Head of caudate nucleus (tissue), 42 donors: ENCODE results near the gene ACSL1.
"Not testable (repeated sequence)": the region's sequence is repeated elsewhere in the genome, so short reads cannot be mapped to it uniquely, and the experiment has no call there.

Source experiments
- DNase-seq, 42 donors: peaks; one replicate each; pipeline versions ENCODE4 v3.0.0 to v3.0.0-alpha.2; 2020 to 2021; ENCODE audit warnings: mixed read lengths in 7 of 42
- intact Hi-C: fragments of 100-400 bp; cut with DNase I; formaldehyde crosslinking; loops from one replicate; pipeline ENCODE4 v1.15.0; 2022

ACSL1 gene

DNA sequence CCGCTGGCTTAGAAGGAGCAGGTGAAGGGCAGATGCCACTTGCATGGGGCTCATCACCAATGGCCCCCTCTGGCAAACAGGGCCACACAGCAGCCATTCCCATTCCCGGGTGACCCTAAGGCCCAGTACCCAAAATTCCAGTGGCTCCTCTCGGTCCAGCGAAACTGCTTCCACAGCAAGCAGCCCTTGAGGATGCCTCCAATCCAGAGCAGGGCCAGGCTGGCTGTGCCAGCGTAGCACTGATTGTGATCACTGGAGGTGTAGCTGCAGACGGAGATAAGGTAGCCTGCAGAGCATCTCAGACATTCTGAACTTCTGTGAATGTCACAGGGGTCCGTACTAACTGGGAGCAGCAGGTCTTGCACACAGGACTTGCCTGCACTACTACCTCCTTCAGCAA is 27.3 kb downstream of the ACSL1 start:
- intact Hi-C loops = no loop called here
- no peak for DNase-seq

DNA sequence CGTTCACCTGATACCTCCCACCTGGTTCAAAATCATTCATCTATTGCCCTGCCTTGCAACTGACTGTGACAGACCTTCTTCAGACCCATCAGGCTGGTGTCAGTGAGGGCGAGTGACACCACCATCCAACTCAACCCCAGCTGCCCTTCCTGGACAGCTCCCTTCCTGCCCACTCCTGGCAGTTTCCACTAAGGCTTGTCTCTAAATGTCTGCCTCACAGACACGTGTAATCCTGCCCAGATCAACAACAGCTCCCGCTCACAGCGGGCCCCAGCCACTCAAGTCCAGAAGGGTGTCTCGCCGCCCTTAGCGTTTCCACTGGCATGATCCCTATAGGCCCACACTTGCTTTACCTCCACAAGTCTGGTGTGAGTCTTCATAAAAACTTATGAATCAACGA is 28.9 kb downstream of the ACSL1 start:
- DNase-seq = no peak
- intact Hi-C loops = no loop called here

DNA sequence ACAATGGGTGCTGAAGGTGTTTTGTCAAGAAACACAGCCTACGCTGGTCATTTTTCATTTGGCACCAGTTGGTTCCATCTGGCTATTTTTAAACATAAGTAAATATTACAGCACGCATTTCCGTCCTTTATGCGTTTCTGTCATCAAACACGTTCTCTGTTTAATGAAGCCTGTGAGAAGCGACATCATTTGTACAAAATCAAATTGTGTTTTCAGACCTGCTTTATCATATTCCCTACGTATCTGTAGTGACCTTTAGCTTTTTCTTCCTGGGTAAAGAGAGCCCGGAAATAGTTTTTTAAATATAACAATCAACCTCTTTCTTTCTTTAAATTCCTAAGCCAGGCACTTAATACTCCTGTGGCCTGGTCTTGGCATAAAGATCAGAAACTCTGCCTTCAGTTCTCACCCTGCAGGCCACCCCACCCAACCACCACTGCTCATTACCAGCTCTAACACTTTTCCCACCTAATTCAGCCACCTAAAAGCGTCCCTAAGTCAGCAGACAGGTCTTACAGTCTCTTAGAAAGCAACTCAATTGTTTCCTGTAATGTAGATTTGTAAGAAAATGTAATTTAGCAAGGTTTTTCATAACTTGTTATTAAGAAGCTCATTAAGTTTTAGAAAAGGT is 30.4 kb downstream of the ACSL1 start:
- intact Hi-C loops = no loop called here
- no peak for DNase-seq

DNA sequence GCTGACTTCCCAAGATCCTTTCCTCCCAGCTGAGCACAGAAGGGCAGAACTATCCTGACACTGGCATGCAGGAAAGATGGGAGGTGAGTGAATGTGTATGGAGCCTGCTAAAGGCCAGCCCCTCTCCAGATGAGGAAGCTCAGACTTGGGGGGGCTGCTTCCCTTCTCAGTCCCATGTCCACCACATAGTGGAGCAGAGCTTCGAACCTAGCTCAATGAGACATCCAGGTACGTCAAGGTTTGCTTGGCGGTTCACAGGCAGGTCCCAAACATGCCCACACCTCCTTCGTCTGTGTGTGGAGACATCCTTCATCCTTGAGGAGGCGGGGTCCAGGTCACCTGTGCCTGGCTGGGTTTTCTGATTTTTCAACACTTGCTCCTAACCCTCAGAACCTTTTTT is 31.3 kb downstream of the ACSL1 start:
- intact Hi-C loops = no loop called here
- no peak for DNase-seq

DNA sequence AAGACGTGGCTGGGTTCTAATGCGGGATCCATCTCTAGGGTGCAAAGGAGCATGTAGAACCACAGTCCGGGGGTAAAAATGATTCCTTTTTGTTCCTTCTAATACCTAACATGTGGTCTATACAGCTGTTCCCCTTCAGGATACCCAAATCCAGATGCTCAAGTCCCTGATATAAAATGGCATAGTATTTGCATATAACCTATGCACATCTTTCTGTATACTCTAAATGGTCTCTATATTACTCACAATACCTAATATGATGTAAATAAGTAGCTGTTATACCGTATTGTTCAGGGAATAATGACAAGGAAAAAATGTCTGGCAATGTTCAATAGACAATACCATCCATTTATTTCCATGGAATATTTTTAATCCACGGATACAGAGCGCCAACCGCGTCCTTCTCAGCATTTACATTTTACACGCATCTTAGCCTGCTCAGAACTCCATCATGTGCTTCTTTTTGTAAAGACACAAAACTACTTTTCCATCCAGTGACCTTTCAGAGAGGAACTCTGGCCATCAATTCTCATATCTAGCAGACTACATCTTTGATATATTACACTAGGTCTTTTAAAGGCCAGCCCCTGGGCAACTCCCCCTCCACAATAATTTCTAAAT is 31.9 kb downstream of the ACSL1 start:
- intact Hi-C loops = no loop called here
- DNase-seq = no peak

DNA sequence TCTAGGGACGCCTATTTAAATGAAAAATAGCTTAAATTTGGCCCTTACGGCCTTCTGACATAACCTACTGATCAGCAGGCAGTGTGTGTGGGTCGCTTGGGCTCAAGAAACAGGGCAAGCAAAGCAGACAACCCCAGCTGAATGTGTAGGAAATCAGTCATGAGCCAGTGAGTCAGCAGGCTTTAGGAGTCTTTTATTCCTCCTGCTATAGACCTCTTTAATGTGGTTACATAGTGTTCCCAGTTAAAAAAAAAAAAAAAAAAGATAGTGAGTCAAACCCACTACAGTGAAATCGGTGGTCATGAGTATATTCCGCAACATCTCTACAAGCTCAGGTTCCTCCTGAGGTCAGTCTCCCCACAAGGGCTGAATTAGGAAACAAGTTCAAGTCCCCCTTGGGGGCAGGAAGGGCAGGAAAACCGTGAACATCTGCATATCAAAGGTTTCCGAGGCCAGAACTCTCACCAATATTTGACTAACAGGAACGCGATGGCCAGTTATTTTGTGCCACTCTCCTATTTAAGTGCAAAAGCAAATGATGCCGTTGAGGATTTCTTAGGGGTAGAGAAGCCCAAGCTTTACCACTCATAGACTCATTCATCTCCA is 32.7 kb downstream of the ACSL1 start:
- intact Hi-C loops = no loop called here
- DNase-seq = peak in 32 of 42 donors; percentile 31 to 86 (median 60)

DNA sequence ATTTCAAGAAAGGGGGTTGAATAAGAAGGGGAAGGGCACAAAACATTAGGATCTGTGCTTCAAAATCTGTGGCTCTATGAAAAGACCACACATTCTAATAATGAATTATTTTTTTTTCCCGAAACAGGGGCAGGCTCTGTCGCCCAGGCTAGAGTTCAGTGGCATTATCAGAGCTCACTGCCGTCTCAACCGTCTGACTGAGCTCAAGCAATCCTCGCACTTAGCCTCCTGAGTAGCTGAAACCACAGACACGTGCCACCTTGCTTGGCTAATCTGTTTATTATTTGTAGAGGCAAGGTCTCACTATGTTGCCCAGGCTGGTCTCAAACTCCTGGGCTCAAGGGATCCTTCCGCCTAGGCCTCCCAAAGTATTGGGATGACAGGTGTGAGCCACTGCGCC is 33.4 kb downstream of the ACSL1 start:
- intact Hi-C loops = no loop called here
- DNase-seq = no peak

DNA sequence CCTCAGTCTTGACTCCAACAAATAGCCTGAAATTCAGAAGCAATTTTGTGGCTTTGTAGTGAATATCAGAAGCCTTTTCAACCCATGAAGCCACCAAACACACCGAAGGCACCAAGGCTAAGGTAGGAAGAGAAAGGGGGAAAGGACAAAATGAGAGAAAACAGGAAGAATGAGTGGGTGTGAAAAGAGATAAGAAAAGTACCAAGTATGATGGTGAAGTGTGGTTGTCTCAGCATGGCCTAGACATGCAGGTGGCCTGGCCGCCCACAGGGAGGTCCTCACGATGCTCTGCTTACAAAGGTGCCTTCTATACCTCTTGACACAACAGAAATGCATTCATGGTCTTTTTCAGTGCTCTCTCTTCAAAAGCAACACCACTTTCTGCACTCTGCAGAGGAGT is 34.9 kb downstream of the ACSL1 start:
- DNase-seq = no peak
- intact Hi-C loops = no loop called here

DNA sequence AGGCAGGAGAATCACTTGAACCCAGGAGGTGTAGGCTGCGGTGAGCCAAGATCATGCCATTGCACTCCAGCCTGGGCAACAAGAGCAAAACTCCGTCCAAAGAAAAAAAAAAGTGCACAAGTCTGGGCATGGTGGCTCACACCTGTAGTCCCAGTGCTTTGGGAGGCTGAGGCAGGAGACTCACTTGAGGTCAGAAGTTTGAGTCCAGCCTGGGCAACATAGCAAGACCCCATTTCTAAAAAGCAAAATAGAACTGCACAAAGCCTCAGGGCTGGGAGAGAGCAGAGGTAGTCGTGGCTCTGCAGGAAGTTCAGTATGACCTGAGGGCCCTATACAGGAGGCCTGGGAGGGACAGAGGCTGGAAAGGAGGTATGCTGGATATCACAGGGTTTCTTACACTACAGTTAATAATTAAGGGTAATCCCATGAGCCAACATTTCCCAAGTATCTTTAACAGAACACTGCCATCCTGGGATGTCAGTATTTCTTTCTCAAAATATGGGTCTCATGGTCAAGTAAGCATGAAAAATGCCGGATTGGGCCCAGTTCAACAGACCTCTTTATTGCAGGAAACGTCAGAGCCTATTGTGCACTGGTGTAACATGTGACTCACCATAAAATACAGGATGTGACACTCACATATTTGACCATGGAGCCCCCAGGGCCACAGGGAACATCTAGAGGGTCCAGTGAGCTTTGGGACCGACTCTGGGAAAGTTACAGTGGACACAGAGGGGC is 37.8 kb downstream of the ACSL1 start:
- intact Hi-C loops = no loop called here
- DNase-seq = no peak

DNA sequence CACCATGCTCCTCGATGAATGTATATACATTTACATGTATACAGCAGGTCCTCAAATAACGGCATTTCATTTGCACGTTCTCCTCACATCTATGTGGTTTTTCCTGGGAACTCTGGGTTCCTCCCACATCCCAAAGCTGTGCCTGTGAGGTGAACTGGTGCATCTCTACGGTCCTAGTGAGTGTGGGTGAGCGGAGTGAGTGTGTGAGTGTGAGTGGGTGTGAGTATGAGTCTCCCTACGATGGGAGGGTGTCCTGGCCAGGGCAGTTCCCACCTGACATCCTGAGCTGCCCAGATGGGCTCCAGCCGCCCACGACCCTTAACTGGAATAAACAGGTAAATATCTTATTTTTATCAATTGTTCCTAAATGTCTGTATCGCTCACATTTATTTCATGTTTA is 40.0 kb downstream of the ACSL1 start:
- intact Hi-C loops = no loop called here
- DNase-seq = no peak

DNA sequence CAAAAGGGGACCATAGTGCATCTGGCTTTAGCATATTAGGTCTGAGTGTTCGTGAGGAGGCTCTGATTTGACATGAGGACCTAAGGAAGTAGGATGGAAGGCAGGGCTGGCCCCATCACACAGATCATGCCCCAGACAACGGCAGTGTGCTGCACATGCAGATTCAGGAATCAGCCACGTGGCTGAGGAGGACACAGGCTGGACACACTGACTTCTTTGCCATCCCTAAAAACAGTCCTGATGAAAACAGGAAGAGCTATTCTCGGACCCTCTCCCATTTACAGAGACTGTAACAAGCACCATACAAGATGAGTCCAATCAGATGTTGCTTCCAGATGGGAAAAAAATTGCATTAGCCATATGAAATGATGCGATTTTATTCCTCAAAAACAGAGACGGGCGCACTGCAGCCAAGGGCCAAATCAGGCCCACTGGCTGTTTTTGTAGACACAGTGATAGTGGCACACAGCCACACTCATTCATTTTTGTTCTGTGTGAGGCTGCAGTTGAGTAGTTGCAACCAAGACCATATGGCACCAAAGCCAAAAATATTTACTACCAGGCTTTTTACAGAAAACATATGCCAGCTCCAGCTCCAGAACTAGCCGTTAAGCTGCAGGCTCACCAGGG is 41.0 kb downstream of the ACSL1 start:
- intact Hi-C loops = no loop called here
- no peak for DNase-seq

DNA sequence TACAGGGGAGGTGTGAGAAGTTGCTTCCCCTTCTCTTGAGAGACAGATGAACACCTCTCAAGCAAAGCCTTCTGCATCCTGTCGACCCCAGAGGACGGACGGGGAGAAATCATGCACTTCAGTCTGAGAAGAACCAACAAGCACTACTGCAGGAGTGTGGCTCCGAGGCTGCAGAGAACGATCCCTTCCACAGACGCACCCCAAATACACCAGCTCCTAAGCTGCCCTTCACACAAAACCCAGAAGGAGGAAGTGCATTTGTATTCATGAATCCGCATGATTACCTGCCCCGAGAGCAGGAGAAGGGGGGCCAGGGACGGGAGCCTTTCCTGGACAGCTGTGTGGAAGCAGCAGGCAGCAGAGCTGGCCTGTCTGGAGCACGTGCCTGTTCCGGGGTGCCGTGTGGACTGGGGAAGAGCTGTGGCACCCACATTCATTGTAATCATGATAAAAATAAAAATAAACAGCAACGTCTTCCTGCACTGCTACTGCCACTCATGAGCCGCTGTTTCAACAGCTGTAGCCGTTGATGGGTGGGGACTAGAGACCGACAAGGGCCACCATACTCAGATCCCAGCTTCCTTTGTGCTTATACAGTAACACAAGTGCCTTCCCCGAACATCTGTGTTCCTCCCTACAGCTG is 42.9 kb downstream of the ACSL1 start:
- DNase-seq = no peak
- intact Hi-C loops = no loop called here

DNA sequence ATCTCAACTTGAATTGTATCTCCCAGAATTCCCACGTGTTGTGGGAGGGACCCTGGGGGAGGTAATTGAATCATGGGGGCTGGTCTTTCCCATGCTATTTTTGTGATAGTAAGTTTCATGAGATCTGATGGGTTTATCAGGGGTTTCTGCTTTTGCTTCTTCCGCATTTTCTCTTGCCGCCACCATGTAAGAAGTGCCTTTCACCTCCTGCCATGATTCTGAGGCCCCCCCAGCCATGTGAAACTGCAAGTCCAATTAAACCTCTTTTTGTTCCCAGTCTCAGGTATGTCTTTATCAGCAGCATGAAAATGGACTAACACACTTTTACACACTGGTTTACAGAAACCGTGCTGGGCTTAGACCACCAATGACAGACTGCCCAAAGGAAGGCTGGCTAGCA is 46.6 kb downstream of the ACSL1 start:
- not testable (repeated sequence) for DNase-seq

DNA sequence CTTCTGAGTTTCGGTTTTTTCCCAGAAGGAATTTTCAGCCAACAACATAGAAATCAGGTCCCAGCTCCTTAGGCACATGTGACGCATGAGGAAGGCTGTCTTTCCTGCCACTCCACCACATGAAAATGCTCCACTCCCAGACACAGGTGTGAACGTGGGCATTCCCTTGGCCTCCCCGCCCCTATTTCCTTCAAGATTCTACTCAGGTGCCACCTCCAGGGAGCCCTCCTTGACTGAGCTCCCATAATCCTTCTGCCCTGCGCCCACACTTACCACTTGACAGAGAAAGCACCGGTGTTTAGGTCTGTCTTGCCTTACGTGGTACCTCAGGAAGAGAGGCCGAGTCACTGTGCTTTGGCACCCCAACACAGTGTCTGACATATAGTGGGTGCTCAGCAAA is 47.4 kb downstream of the ACSL1 start:
- DNase-seq = no peak
- intact Hi-C loops = no loop called here

More for the DNA sequence above, 46.6 kb downstream of the ACSL1 start:
- intact Hi-C loops = not testable (repeated sequence)

DNA sequence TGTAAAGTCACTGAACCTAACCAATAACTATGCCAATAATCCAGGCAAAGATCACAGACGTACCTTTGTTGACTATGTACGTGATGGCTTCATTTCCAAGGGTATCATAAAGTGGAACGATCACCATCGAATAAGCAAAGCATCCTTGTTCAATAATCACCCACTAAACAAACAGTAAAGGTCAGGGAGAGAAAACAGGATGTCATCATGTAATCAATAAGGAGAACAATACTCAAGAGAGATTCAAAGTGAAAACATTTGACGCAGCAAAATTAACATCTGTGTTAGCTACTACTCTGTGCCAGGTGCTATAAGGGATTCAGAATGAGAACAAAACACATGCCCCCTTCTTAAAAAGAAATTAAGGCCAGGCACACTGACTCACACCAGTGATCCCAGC is 48.9 kb downstream of the ACSL1 start:
- intact Hi-C loops = no loop called here

DNA sequence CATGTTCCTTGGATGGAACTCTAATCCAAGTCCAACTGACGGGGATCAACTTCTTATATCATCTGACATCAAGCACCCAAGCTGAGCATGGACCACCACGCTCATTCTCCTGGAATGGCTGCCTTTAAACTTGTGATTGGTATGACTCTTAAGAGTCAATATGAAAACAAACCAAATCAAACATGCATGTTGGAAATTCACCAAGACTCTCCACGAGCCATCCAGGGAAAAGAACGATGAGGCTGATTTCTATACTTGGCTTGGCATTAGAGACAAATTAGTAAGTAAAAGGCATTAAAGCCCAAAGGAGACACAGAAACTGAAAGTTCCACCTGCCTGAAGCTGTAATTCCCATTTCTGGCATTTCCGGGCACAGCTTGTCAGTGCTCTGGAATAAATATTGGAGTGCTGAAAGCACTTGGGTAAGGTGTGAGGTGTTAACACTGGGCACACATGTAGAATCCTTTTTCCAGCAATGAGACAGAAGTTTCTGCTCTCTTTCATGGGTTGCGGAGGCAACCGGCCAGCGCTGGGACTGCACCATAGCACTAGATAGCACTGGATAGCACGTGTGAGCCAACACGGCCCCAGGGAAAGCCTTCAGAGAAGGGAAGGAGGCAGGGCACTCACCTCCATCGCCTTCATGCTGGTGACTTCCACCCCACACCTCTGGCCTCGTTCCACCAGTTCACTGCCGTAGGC is 49.8 kb downstream of the ACSL1 start:
- intact Hi-C loops = no loop called here
- DNase-seq = no peak

More for the DNA sequence above, 48.9 kb downstream of the ACSL1 start:
- DNase-seq = no peak

DNA sequence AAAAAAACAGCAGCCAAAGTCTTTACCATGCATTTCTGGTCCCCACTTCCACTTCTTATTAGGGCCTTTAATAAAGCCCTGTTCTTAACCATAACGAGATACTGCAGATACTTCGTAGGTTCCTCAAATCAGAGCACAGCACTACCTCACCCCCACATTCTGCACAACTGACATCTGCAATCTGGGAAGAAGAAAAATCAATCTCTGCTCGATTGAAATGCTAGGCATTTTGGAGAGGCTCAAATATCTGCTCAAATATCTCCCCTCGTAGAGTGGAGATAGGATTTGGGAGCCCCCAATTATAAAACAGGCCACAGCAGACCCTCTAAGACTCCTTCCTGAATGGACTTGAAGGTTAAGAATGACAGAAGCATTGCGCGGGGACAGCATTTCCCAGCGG is 51.6 kb downstream of the ACSL1 start:
- peak in 4 of 42 donors; percentile 14 to 53 (median 38) for DNase-seq

DNA sequence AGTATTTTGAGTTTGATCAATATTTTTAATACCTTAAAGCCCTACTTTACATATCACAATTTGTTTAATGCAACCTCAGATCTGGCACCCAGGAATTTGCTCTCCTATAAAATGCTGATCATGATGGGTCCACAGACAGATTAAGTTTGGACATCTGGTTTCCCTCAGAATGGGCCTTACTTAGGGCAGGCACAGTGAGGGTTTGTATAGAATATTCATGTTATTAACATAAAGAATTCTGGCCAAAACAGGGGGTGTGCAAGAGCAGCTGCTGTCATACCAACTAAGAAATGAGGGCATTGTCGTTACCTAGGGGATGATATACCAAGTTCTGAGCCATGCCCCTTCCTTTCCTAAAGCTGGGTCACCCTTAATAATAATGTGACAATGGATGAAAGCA is 54.4 kb downstream of the ACSL1 start:
- intact Hi-C loops = no loop called here
- DNase-seq = no peak

More for the DNA sequence above, 51.6 kb downstream of the ACSL1 start:
- intact Hi-C loops = no loop called here
